Measurements from ENCODE around the gene KIAA1586. TPM values are rescaled to one million over a fixed set of nuclear protein-coding genes. Genes with fewer than 3 reads are reported as not detected.

Gene KIAA1586
- total and polyA plus RNA-seq, 2 of the 13 experiments (the other 11 are each of a cell fraction or from before 2014, with no cell fraction given) = 5.5 to 16.9 TPM

- peak; percentile 87 for TF ChIP-seq UBTF (CRISPR knock-in tag; IDR thresholded peaks at IDR 0.05)
- no peak for TF ChIP-seq NFE2L1 (CRISPR knock-in tag; IDR thresholded peaks at IDR 0.05; ENCODE audit: borderline replicate concordance)
- TF ChIP-seq SIX1 (CRISPR knock-in tag; IDR thresholded peaks at IDR 0.05; ENCODE audit: borderline replicate concordance) = 0 out of 2 replicates have a peak, but pooled peaks have one; percentile 28
- no peak for TF ChIP-seq ZMAT5 (CRISPR knock-in tag; IDR thresholded peaks at IDR 0.05; ENCODE audit: borderline replicate concordance, low read depth)
- peak; percentile 91 for TF ChIP-seq SUZ12 (IDR thresholded peaks at IDR 0.05; ENCODE audit: low read depth, low read length)
- peak; percentile 84 for TF ChIP-seq RXRB (CRISPR knock-in tag; IDR thresholded peaks at IDR 0.05; ENCODE audit: borderline replicate concordance)
- TF ChIP-seq CHD2 (IDR thresholded peaks at IDR 0.05; ENCODE audit: low read depth, low read length) = no peak
- TF ChIP-seq ZBTB10 (CRISPR knock-in tag; IDR thresholded peaks at IDR 0.05; ENCODE audit: borderline replicate concordance) = 0 out of 2 replicates have a peak, but pooled peaks have one; percentile 28
- no peak for TF ChIP-seq THAP8 (CRISPR knock-in tag; IDR thresholded peaks at IDR 0.05; ENCODE audit: borderline replicate concordance)
- 0 out of 2 replicates have a peak, but pooled peaks have one; percentile 74 for TF ChIP-seq TSC22D2 (CRISPR knock-in tag; IDR thresholded peaks at IDR 0.05; ENCODE audit: borderline replicate concordance)
- TF ChIP-seq ZNF253 (CRISPR knock-in tag; IDR thresholded peaks at IDR 0.05; ENCODE audit: borderline replicate concordance) = no peak
- peak; percentile 95 for TF ChIP-seq ELF1 (CRISPR knock-in tag; IDR thresholded peaks at IDR 0.05)
- peak; percentile 90; the same call in 1 of the 2 replicates for TF ChIP-seq ZNF331 (CRISPR knock-in tag; IDR thresholded peaks at IDR 0.05)
- TF ChIP-seq BRF2 (CRISPR knock-in tag; IDR thresholded peaks at IDR 0.05) = peak; percentile 52; the same call in 1 of the 2 replicates
- TF ChIP-seq ZFP36L1 (CRISPR knock-in tag; IDR thresholded peaks at IDR 0.05) = no peak
- TF ChIP-seq LCORL (IDR thresholded peaks at IDR 0.05) = no peak
- peak; percentile 87 for TF ChIP-seq LCORL (CRISPR knock-in tag; IDR thresholded peaks at IDR 0.05)
- peak; percentile 23; the same call in 1 of the 2 replicates for TF ChIP-seq EED (CRISPR knock-in tag; IDR thresholded peaks at IDR 0.05)
- TF ChIP-seq MTA3 (CRISPR knock-in tag; IDR thresholded peaks at IDR 0.05) = no peak
- peak; percentile 92; the same call in 1 of the 2 replicates for TF ChIP-seq ZSCAN9 (CRISPR knock-in tag; IDR thresholded peaks at IDR 0.05; ENCODE audit: borderline replicate concordance)
Measured at GRCh38 chr6:57089687-57090457, 43.4 kb downstream of the KIAA1586 start, which contains the start of gene ZNF451 (continued).
